ENCODE results near the gene KRT36.

DNA sequence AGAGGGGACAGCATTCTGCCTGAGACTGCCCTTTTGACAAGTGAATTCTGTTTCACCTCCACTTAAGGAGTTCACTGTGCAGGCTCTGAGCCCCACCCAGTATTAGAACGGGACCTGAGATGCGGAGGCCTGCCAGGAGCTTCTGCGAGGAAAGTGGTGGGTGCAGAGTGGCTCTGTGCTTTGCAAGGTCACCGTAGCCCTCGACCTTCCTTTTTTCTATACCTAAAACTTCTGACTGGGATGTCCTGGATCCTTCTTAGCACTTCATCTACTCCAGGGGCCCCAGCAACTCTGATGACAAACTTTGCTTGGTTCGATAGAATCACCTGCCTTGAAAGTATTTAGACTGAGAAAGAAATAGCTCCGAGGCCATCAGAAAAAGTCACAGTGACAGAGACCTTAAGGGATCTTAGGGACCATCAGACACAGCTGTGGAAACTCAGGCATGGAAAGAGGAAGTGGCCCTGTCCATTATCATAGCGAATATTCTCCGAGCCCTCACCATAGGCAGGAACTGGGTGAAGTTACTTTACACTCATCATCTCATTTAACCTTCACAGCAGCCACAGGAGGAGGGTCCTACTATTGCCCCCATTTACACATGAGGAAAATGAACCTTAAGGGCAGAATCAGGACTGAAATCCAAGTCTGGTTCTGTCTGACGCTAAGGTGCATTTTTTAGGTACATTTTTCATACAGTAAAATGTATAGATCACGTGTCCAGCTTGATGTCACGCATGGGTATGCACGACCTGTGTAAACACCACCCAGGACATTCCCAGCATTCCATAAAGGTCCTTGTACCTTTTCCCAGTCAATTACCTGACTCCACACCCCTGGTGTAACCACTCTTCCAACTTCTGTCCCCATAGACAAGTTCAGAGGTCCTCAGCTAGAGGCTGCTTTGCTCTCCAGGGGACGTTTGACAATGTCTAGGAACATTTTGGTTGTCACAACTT lies 16.4 kb upstream of the KRT36 start:
- TF ChIP-seq EZH2 (IDR thresholded peaks at IDR 0.05; ENCODE audit: borderline replicate concordance, low read length) = no peak
- TF ChIP-seq, protein P1, sequence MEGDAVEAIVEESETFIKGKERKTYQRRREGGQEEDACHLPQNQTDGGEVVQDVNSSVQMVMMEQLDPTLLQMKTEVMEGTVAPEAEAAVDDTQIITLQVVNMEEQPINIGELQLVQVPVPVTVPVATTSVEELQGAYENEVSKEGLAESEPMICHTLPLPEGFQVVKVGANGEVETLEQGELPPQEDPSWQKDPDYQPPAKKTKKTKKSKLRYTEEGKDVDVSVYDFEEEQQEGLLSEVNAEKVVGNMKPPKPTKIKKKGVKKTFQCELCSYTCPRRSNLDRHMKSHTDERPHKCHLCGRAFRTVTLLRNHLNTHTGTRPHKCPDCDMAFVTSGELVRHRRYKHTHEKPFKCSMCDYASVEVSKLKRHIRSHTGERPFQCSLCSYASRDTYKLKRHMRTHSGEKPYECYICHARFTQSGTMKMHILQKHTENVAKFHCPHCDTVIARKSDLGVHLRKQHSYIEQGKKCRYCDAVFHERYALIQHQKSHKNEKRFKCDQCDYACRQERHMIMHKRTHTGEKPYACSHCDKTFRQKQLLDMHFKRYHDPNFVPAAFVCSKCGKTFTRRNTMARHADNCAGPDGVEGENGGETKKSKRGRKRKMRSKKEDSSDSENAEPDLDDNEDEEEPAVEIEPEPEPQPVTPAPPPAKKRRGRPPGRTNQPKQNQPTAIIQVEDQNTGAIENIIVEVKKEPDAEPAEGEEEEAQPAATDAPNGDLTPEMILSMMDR (conservative IDR thresholded peaks at IDR 0.05 in 1 of 2, IDR thresholded peaks at IDR 0.05 in 1 of 2; ENCODE audit: extremely low read depth in 1 of 2, insufficient read depth in 1 of 2, low read depth in 1 of 2, low read length in 2 of 2) = no peak
